HG02973 (cell line): Measurements from ENCODE around the gene GABRR3.
A peak's percentile ranks its signal among the peaks of the same experiment; 100 is the strongest.
"Not testable (repeated sequence)": the region's sequence is repeated elsewhere in the genome, so short reads cannot be mapped to it uniquely, and the experiment has no call there.

Source experiments
- ATAC-seq: cut with Tn5 transposase; IDR thresholded peaks from one replicate; pipeline ENCODE4 v1.9.1; 2021; ENCODE audit warnings: moderate library complexity; ENCODE audit not compliant: unreplicated experiment

GABRR3 gene

GRCh38 chr3:98022978-98023820 lies 11.9 kb downstream of the GABRR3 start:
- ATAC-seq = peak; percentile 73

- no peak for ATAC-seq
These were observed 13.1 kb downstream of the GABRR3 start for GRCh38 chr3:98021830-98022560.

GRCh38 chr3:98020412-98020811 lies 14.7 kb downstream of the GABRR3 start:
- no peak for ATAC-seq

GRCh38 chr3:98018301-98018700 lies 16.8 kb downstream of the GABRR3 start:
- no peak for ATAC-seq

- no peak for ATAC-seq
These were observed 20.9 kb downstream of the GABRR3 start for GRCh38 chr3:98014268-98014585.

GRCh38 chr3:98013411-98014267 lies 21.5 kb downstream of the GABRR3 start:
- no peak for ATAC-seq

- no peak for ATAC-seq
These were observed 22.1 kb downstream of the GABRR3 start for GRCh38 chr3:98012979-98013378.

GRCh38 chr3:98010883-98011449 lies 24.1 kb downstream of the GABRR3 start:
- not testable (repeated sequence) for ATAC-seq

- ATAC-seq = no peak
These were observed 24.8 kb downstream of the GABRR3 start for GRCh38 chr3:98010194-98010882.

GRCh38 chr3:98008855-98009254 lies 26.3 kb downstream of the GABRR3 start:
- peak; percentile 44 for ATAC-seq

- ATAC-seq = no peak
These were observed 29.7 kb downstream of the GABRR3 start for GRCh38 chr3:98005438-98005837.

- no peak for ATAC-seq
These were observed 30.4 kb downstream of the GABRR3 start for GRCh38 chr3:98004721-98005120.

GRCh38 chr3:98003306-98003969 lies 31.7 kb downstream of the GABRR3 start:
- ATAC-seq = no peak

- no peak for ATAC-seq
These were observed 32.4 kb downstream of the GABRR3 start for GRCh38 chr3:98002717-98003116.

GRCh38 chr3:97999994-98000393 lies 35.1 kb downstream of the GABRR3 start:
- ATAC-seq = no peak

- no peak for ATAC-seq
These were observed 36.0 kb downstream of the GABRR3 start for GRCh38 chr3:97999103-97999502.

- no peak for ATAC-seq
These were observed 38.1 kb downstream of the GABRR3 start for GRCh38 chr3:97996988-97997387.

- no peak for ATAC-seq
These were observed 40.7 kb downstream of the GABRR3 start for GRCh38 chr3:97994328-97994945.

GRCh38 chr3:97993526-97993925 lies 41.6 kb downstream of the GABRR3 start:
- ATAC-seq = no peak
